ENCODE measurements around the gene FXYD5. TPM values are rescaled to one million over a fixed set of nuclear protein-coding genes. Genes with fewer than 3 reads are reported as not detected.
A peak's percentile ranks its signal among the peaks of the same experiment; 100 is the strongest.

The FXYD5 gene
- total RNA-seq, 1 experiment from 2014 or later = 181 TPM

GRCh38 chr19:35162471-35163326, 8.2 kb downstream of the FXYD5 start:
- ChIA-PET POLR2A (ENCODE audit: unreplicated experiment) (interaction anchor here (0.7 kb wide), 1 partner anchor 16 kb away, joined by 3 read pairs; no protein-coding TSS in a partner anchor), CTCF (interaction anchor here (0.6 kb wide), 1 partner anchor 342 kb away, joined by 3 read pairs; no protein-coding TSS in a partner anchor)
- intact Hi-C loops (cut with micrococcal nuclease; ENCODE audit: unreplicated experiment) = no loop called here
- Histone ChIP-seq H2AFZ (no peak overlapping the region), H3K4me3 (peak overlapping the region; percentile 37; the same call in 1 of the 2 replicates), H3K27ac (peak overlapping the region; percentile 97), H3K4me1 (replicated peaks; ENCODE audit: insufficient read depth) (peaks cover 71% of the 10 kb centered on the region), H3K9me2 (ENCODE audit: insufficient read depth) (no peaks in the 10 kb centered on the region), H3K27me3 (ENCODE audit: insufficient read depth, low read depth) (no peaks in the 10 kb centered on the region), H3K4me2 (peak overlapping the region; percentile 72), H3K9me3 (ENCODE audit: insufficient read depth, low read depth) (peaks cover 15% of the 10 kb centered on the region; the same call in 1 of the 2 replicates), H4K20me1 (ENCODE audit: insufficient read depth) (no peaks in the 10 kb centered on the region), H3K79me2 (ENCODE audit: low read depth) (peaks cover 44% of the 10 kb centered on the region), H3F3A (ENCODE audit: insufficient read depth, low read depth) (peaks cover 94% of the 10 kb centered on the region), H3K36me3 (ENCODE audit: low read depth) (peaks cover 83% of the 10 kb centered on the region)
- BruUV-seq (replicated peaks) = no TSS peak
- DNase-seq = peak; percentile 74 to 98
- TF ChIP-seq CTCF (conservative IDR thresholded peaks at IDR 0.05) = no peak
- no peak for TF ChIP-seq EZH2 (IDR thresholded peaks at IDR 0.05; ENCODE audit: low read depth)

GRCh38 chr19:35164418-35164817, 9.9 kb downstream of the FXYD5 start:
- H3K9me3 ChIP-seq (ENCODE audit: insufficient read depth, low read depth) = peaks cover 15% of the 10 kb centered on the region; the same call in 1 of the 2 replicates
- peaks cover 66% of the 10 kb centered on the region for H3K36me3 ChIP-seq (ENCODE audit: low read depth)
- intact Hi-C loops (cut with micrococcal nuclease; ENCODE audit: unreplicated experiment) = no loop called here
- peak in 1 of 2 experiments; percentile 92 for DNase-seq
- CTCF ChIA-PET = no interaction called here
- no TSS peak for BruUV-seq (replicated peaks)
- no peaks in the 10 kb centered on the region for H4K20me1 ChIP-seq (ENCODE audit: insufficient read depth)
- peaks cover 27% of the 10 kb centered on the region for H3K79me2 ChIP-seq (ENCODE audit: low read depth)
- H2AFZ ChIP-seq = no peak overlapping the region
- H3K9me2 ChIP-seq (ENCODE audit: insufficient read depth) = no peaks in the 10 kb centered on the region
- H3F3A ChIP-seq (ENCODE audit: insufficient read depth, low read depth) = peaks cover 98% of the 10 kb centered on the region
- H3K27me3 ChIP-seq (ENCODE audit: insufficient read depth, low read depth) = no peaks in the 10 kb centered on the region
- H3K4me1 ChIP-seq (replicated peaks; ENCODE audit: insufficient read depth) = peaks cover 82% of the 10 kb centered on the region
- H3K27ac ChIP-seq = peak overlapping the region; percentile 97
- POLR2A ChIA-PET (ENCODE audit: unreplicated experiment) = no interaction called here
- no peak for TF ChIP-seq CTCF (conservative IDR thresholded peaks at IDR 0.05)
- no peak for TF ChIP-seq EZH2 (IDR thresholded peaks at IDR 0.05; ENCODE audit: low read depth)
- H3K4me2 ChIP-seq = peak overlapping the region; percentile 72
- peak overlapping the region; percentile 37 for H3K4me3 ChIP-seq

GRCh38 chr19:35165200-35166058, 10.9 kb downstream of the FXYD5 start:
- H3K4me1 ChIP-seq (replicated peaks; ENCODE audit: insufficient read depth) = peaks cover 91% of the 10 kb centered on the region
- peak overlapping the region; percentile 97 for H3K27ac ChIP-seq
- no peaks in the 10 kb centered on the region for H3K9me2 ChIP-seq (ENCODE audit: insufficient read depth)
- TF ChIP-seq CTCF (conservative IDR thresholded peaks at IDR 0.05) = no peak
- TF ChIP-seq EZH2 (IDR thresholded peaks at IDR 0.05; ENCODE audit: low read depth) = no peak
- H3K36me3 ChIP-seq (ENCODE audit: low read depth) = peaks cover 68% of the 10 kb centered on the region
- no TSS peak for BruUV-seq (replicated peaks)
- DNase-seq = no peak
- H4K20me1 ChIP-seq (ENCODE audit: insufficient read depth) = no peaks in the 10 kb centered on the region
- no peaks in the 10 kb centered on the region for H3K27me3 ChIP-seq (ENCODE audit: insufficient read depth, low read depth)
- H3K4me2 ChIP-seq = peak overlapping the region; percentile 64
- H3F3A ChIP-seq (ENCODE audit: insufficient read depth, low read depth) = peaks cover 98% of the 10 kb centered on the region
- ChIA-PET CTCF (no interaction called here), POLR2A (ENCODE audit: unreplicated experiment) (no interaction called here)
- peaks cover 15% of the 10 kb centered on the region; the same call in 1 of the 2 replicates for H3K9me3 ChIP-seq (ENCODE audit: insufficient read depth, low read depth)
- intact Hi-C loops (cut with micrococcal nuclease; ENCODE audit: unreplicated experiment) = no loop called here
- peak overlapping the region; percentile 34 for H3K4me3 ChIP-seq
- peaks cover 24% of the 10 kb centered on the region for H3K79me2 ChIP-seq (ENCODE audit: low read depth)
- no peak overlapping the region for H2AFZ ChIP-seq

Data from PC-9 (cell line).